A549 (cell line): ENCODE data around the gene DSCAML1. TPM values are rescaled to one million over a fixed set of nuclear protein-coding genes. Genes with fewer than 3 reads are reported as not detected.

ENCODE experiments used
- ATAC-seq, 2 experiments: fragments of 200-7000 bp in 1 of 2; fragments of >200 bp in 1 of 2; cut with Nextera tagmentation in 1 of 2; cut with Tn5 transposase in 1 of 2; 3 replicates each; pipeline versions ENCODE4 v1.8.0 to v1.9.1; 2018 to 2020; ENCODE audit warnings: mild to moderate bottlenecking in 1 of 2, moderate library complexity in 1 of 2
- CTCF ChIA-PET: fragments of 300-600 bp; sonication (Branson Sonifier 250); formaldehyde crosslinking; extraction: SDS; loops from one replicate; lab custom pipeline; 2021; ENCODE audit warnings: antibody characterized with exemption, inconsistent platforms; lab: Yijun Ruan, JAX
- POLR2A ChIA-PET: fragments of 350-600 bp; formaldehyde crosslinking; extraction: SDS; loops from one replicate; lab custom pipeline; 2021; ENCODE audit warnings: antibody characterized with exemption, inconsistent platforms; lab: Yijun Ruan, JAX
- DNase-seq, 2 experiments: peaks; one replicate each; pipeline versions ENCODE4 v3.0.0 to v3.0.0-alpha.2; 2011 to 2016; ENCODE audit warnings: low read depth in 1 of 2, low spot score in 1 of 2
- FAIRE-seq: peaks from 2 replicates; lab custom pipeline; 2011; peaks lifted over from hg19 to GRCh38; lab: Jason Lieb, UNC
- H3K27ac ChIP-seq, 2 experiments: fragments of >200 bp; sonication (Bioruptor Twin); formaldehyde crosslinking; 3 replicates each; pipeline ENCODE4 v1.5.1; 2016 to 2017
- H3K4me1 ChIP-seq: fragments of >200 bp; sonication (Bioruptor Twin); formaldehyde crosslinking; 3 replicates; pipeline ENCODE4 v1.6.1; 2016
- H3K4me2 ChIP-seq: fragments of >200 bp; sonication (Bioruptor Twin); formaldehyde crosslinking; 3 replicates; pipeline ENCODE4 v1.6.1; 2016
- H3K4me3 ChIP-seq: fragments of >200 bp; sonication (Bioruptor Twin); formaldehyde crosslinking; 3 replicates; pipeline ENCODE4 v1.5.1; 2016
- H3K9me3 ChIP-seq: fragments of >200 bp; sonication (Bioruptor Twin); formaldehyde crosslinking; 3 replicates; pipeline ENCODE4 v1.6.1; 2016
- ATOH8 ChIP-seq: fragments of 250-450 bp; sonication (Bioruptor Pico); IDR thresholded peaks from 2 replicates; pipeline ENCODE4 v1.5.0; 2020; ENCODE audit warnings: low read depth, mild to moderate bottlenecking, moderate library complexity
- CBX2 ChIP-seq: fragments of 200-600 bp; sonication (generic); IDR thresholded peaks from 2 replicates; pipeline ENCODE4 v1.6.1; 2016; ENCODE audit warnings: low read depth, mild to moderate bottlenecking, borderline replicate concordance
- CEBPB ChIP-seq, 2 experiments: fragments of >200 bp in 1 of 2; sonication (Bioruptor Twin) in 1 of 2; formaldehyde crosslinking in 1 of 2; IDR thresholded peaks; 2 replicates each; pipeline ENCODE4 v1.6.1; 2012 to 2016
- CHD2 ChIP-seq: fragments of 150-350 bp; IDR thresholded peaks from 2 replicates; pipeline ENCODE4 v1.6.1; 2014; ENCODE audit warnings: low read length; ENCODE audit not compliant: partially characterized antibody
- CHD4 ChIP-seq: fragments of 200-600 bp; sonication (generic); IDR thresholded peaks from 2 replicates; pipeline ENCODE4 v1.6.1; 2016; ENCODE audit warnings: antibody characterized with exemption, mild to moderate bottlenecking, borderline replicate concordance
- ESRRA ChIP-seq: fragments of 150-350 bp; IDR thresholded peaks from 2 replicates; pipeline ENCODE4 v1.6.1; 2014; ENCODE audit warnings: mild to moderate bottlenecking, low read length, borderline replicate concordance
- FOSB ChIP-seq: fragments of 250-450 bp; sonication (Bioruptor Pico); IDR thresholded peaks from 2 replicates; pipeline ENCODE4 v1.5.0; 2020; ENCODE audit warnings: mild to moderate bottlenecking, moderate library complexity
- FOSL2 ChIP-seq, 2 experiments: fragments of 450-650 bp in 1 of 2; fragments of >200 bp in 1 of 2; sonication (Bioruptor Twin) in 1 of 2; formaldehyde crosslinking; IDR thresholded peaks; 2 replicates each; pipeline versions ENCODE4 v1.5.0 to v1.6.1; 2016 to 2020; ENCODE audit warnings: mild to moderate bottlenecking in 1 of 2, moderate library complexity in 1 of 2
- GATA3 ChIP-seq: IDR thresholded peaks from 2 replicates; pipeline ENCODE4 v1.6.1; 2012; ENCODE audit warnings: borderline replicate concordance
- HDAC2 ChIP-seq: fragments of 200-600 bp; sonication (generic); IDR thresholded peaks from 2 replicates; pipeline ENCODE4 v1.6.1; 2016
- HEYL ChIP-seq: fragments of 250-450 bp; sonication (Bioruptor Pico); IDR thresholded peaks from 2 replicates; pipeline ENCODE4 v1.8.0; 2021; ENCODE audit warnings: mild to moderate bottlenecking, moderate library complexity
- HOXB13 ChIP-seq: fragments of 250-450 bp; sonication (Bioruptor Pico); IDR thresholded peaks from 2 replicates; pipeline ENCODE4 v1.5.0; 2020; ENCODE audit warnings: low read depth, mild to moderate bottlenecking, moderate library complexity
- HOXB5 ChIP-seq: fragments of 250-450 bp; sonication (Bioruptor Pico); IDR thresholded peaks from 2 replicates; pipeline ENCODE4 v1.5.0; 2020; ENCODE audit warnings: mild to moderate bottlenecking, moderate library complexity
- JUN ChIP-seq, 2 experiments: fragments of >200 bp; sonication (Bioruptor Twin); formaldehyde crosslinking; IDR thresholded peaks; 2 replicates in 1 of 2; 3 replicates in 1 of 2; pipeline ENCODE4 v1.6.1; 2016 to 2017
- JUNB ChIP-seq: fragments of >200 bp; sonication (Bioruptor Twin); formaldehyde crosslinking; IDR thresholded peaks from 2 replicates; pipeline ENCODE4 v1.6.1; 2016
- KDM1A ChIP-seq: fragments of 200-600 bp; sonication (generic); IDR thresholded peaks from 2 replicates; pipeline ENCODE4 v1.6.1; 2016; ENCODE audit warnings: low read depth, mild to moderate bottlenecking
- MAZ ChIP-seq: fragments of 150-350 bp; IDR thresholded peaks from 2 replicates; pipeline ENCODE4 v1.6.1; 2014; ENCODE audit warnings: antibody characterized with exemption, low read depth, low read length, borderline replicate concordance
- NPAS2 ChIP-seq: fragments of 250-450 bp; sonication (Bioruptor Pico); IDR thresholded peaks from 2 replicates; pipeline ENCODE4 v1.8.0; 2022; ENCODE audit warnings: mild to moderate bottlenecking, moderate library complexity, borderline replicate concordance
- NR3C1 ChIP-seq: fragments of >200 bp; sonication (Bioruptor Twin); formaldehyde crosslinking; IDR thresholded peaks from 3 replicates; pipeline ENCODE4 v1.6.1; 2017
- PBX3 ChIP-seq: IDR thresholded peaks from 2 replicates; pipeline ENCODE4 v1.6.1; 2012
- POLR2AphosphoS2 ChIP-seq: conservative IDR thresholded peaks from 2 replicates; pipeline ENCODE4 v1.6.1; 2012; ENCODE audit warnings: low read length, improper control_type of control experiment, inconsistent platforms
- RAD21 ChIP-seq, 2 experiments: fragments of >200 bp in 1 of 2; sonication (Bioruptor Twin) in 1 of 2; formaldehyde crosslinking in 1 of 2; IDR thresholded peaks in 1 of 2; conservative IDR thresholded peaks in 1 of 2; 2 replicates in 1 of 2; 3 replicates in 1 of 2; pipeline ENCODE4 v1.6.1; 2012 to 2018; ENCODE audit warnings: inconsistent platforms in 1 of 2
- RCOR1 ChIP-seq: fragments of 150-350 bp; IDR thresholded peaks from 2 replicates; pipeline ENCODE4 v1.6.1; 2014; ENCODE audit warnings: antibody characterized with exemption, low read length, low read depth
- TFCP2L1 ChIP-seq: fragments of 250-450 bp; sonication (Bioruptor Pico); IDR thresholded peaks from 2 replicates; pipeline ENCODE4 v1.5.0; 2021; ENCODE audit warnings: mild to moderate bottlenecking
- ZC3H11A ChIP-seq: fragments of 450-650 bp; IDR thresholded peaks from 2 replicates; pipeline ENCODE4 v1.6.1; 2014; ENCODE audit warnings: antibody characterized with exemption, mild to moderate bottlenecking
- ZNF302 ChIP-seq: fragments of 250-450 bp; sonication (Bioruptor Pico); IDR thresholded peaks from 2 replicates; pipeline ENCODE4 v1.9.0; 2021; ENCODE audit warnings: inconsistent platforms, mild to moderate bottlenecking, moderate library complexity
- ZSCAN20 ChIP-seq: fragments of 250-450 bp; sonication (Bioruptor Pico); IDR thresholded peaks from 2 replicates; pipeline ENCODE4 v1.8.0; 2022; ENCODE audit warnings: mild to moderate bottlenecking, moderate library complexity
- WGBS: methylation state at CpG from one replicate; pipeline ENCODE4 v1.1.6; 2017; ENCODE audit errors: missing lambda C conversion rate; 5-methylcytosine and 5-hydroxymethylcytosine counted together
- polyA plus RNA-seq, 4 experiments: library from polyadenylated mRNA; depleted of rRNA in 3 of 4; stranded (reverse); fragments of >200 nt; fragmentation: RNase III in 1 of 4; extraction: RNeasy Plus Mini Kit Qiagen cat#74134 plus additional on column Dnase treatment in 1 of 4; gene quantifications; 2 replicates in 3 of 4; 3 replicates in 1 of 4; pipeline ENCODE4 v1.2.3, GENCODE V29; 2011 to 2017
- TF ChIP-seq, protein P1 (sequence below): fragments of 150-350 bp; IDR thresholded peaks from 2 replicates; pipeline ENCODE4 v1.6.1; 2014; ENCODE audit warnings: low read depth, mild to moderate bottlenecking, low read length
- TF ChIP-seq, protein P2 (sequence below): fragments of >200 bp; sonication (Bioruptor Twin); formaldehyde crosslinking; IDR thresholded peaks from 2 replicates; pipeline ENCODE4 v1.6.1; 2016

DSCAML1 gene
- polyA plus RNA-seq, 2 of the 4 experiments (the other 2 are of a cell fraction), result 0.12 to 0.31 TPM

DNA sequence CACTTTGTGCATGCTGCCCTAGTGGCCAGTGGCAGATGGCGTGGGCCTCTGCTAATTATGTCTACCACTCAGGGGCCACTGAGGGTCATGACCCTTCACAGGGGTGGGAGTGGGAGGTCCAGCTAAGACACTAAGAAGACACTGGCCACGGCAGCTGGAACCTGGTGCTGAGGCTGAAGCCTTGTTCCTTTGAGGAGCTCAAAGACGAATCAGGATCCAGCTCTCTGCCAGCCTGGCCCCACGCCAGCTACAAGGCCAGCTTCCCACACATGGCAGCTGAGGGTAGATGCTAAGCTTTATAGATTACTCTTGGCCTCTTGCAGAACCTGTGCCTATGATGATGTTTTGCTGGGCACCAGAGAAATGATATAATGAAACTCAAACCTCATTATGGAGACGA lies 226.3 kb downstream of the DSCAML1 start:
- WGBS, result 82% methylated on average over 2 of the region's 5 CpGs
- Histone ChIP-seq H3K27ac (no peak overlapping the region), H3K9me3 (no peaks in the 10 kb centered on the region), H3K4me1 (no peaks in the 10 kb centered on the region), H3K4me3 (no peak overlapping the region), H3K4me2 (no peak overlapping the region)
- FAIRE-seq (no peak), DNase-seq (no peak), ATAC-seq (no peak)
- ChIA-PET CTCF (interaction anchor here (0.6 kb wide), 1 partner anchor 11 kb away, joined by 3 read pairs; no protein-coding TSS in a partner anchor), POLR2A (no interaction called here)
- TF ChIP-seq NR3C1 (no peak), PBX3 (no peak), TFCP2L1 (CRISPR knock-in tag) (no peak), CEBPB (IDR thresholded peaks at IDR 0.05) (no peak), FOSB (CRISPR knock-in tag) (no peak), RCOR1 (no peak), HOXB13 (no peak), KDM1A (no peak), JUN (IDR thresholded peaks at IDR 0.05) (no peak), ZSCAN20 (CRISPR knock-in tag) (no peak), ZNF302 (CRISPR knock-in tag) (no peak), CHD4 (no peak), CHD2 (no peak), HOXB5 (CRISPR knock-in tag) (no peak), ATOH8 (CRISPR knock-in tag) (no peak), CBX2 (no peak)

DNA sequence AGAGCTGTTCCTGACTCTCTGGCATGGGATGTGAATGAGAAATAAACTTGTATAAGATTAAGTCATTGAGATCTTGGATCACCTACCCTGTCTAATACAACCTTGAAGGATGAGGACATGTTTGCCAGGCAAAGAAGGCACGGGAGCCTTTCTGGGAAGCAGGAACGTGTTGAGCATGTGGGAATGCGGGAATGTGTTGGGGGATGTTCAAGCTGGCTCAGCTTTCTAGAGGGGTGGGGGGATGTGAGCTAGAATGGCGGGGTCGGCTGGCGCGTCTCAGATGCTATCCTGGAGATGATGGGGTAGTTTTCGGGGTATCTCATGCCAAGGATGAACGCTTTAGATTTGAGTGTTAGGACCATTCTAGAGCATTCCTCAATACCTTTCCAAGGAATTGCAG lies 227.1 kb downstream of the DSCAML1 start:
- DNase-seq, result no peak
- ChIA-PET CTCF (interaction anchor here (0.8 kb wide), 1 partner anchor 15 kb away, joined by 3 read pairs; no protein-coding TSS in a partner anchor), POLR2A (no interaction called here)
- no peak for FAIRE-seq
- no peak overlapping the region for H3K4me3 ChIP-seq
- TF ChIP-seq ZC3H11A (no peak), POLR2AphosphoS2 (no peak), TFCP2L1 (CRISPR knock-in tag) (no peak), HDAC2 (no peak), CHD2 (no peak), RAD21 (conservative IDR thresholded peaks at IDR 0.05 in 1 of 2, IDR thresholded peaks at IDR 0.05 in 1 of 2) (no peak)
- no peak overlapping the region for H3K4me2 ChIP-seq
- H3K9me3 ChIP-seq, result no peaks in the 10 kb centered on the region
- no peak for ATAC-seq
- H3K27ac ChIP-seq, result no peak overlapping the region
- H3K4me1 ChIP-seq, result no peaks in the 10 kb centered on the region
- WGBS, result 80% methylated on average over 9 of the region's 9 CpGs

DNA sequence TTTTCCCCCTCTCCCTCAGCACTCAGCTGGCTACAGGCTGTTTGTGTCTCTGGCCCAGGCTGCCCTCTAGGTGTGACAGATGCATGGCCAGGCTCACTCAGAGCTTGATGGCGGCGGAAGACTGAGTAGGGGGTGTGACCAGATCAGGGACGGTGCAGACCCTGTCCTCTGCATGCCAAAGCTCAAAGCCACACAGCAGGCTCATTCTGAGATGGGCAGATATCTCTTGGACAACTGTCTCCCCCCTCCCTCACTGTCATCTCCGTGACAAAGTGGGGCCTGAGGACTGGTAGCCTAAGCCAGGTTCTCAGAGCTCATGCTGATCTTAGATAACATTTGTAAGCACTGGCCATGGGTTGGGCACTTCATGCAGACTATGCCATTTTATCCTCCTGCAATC lies 231.3 kb downstream of the DSCAML1 start:
- no peak for TF ChIP-seq KDM1A
- TF ChIP-seq CBX2, result no peak
- TF ChIP-seq MAZ, result no peak
- TF ChIP-seq HEYL (CRISPR knock-in tag), result no peak
- TF ChIP-seq CEBPB (IDR thresholded peaks at IDR 0.05), result no peak
- no peak for TF ChIP-seq RCOR1
- TF ChIP-seq, protein P1, sequence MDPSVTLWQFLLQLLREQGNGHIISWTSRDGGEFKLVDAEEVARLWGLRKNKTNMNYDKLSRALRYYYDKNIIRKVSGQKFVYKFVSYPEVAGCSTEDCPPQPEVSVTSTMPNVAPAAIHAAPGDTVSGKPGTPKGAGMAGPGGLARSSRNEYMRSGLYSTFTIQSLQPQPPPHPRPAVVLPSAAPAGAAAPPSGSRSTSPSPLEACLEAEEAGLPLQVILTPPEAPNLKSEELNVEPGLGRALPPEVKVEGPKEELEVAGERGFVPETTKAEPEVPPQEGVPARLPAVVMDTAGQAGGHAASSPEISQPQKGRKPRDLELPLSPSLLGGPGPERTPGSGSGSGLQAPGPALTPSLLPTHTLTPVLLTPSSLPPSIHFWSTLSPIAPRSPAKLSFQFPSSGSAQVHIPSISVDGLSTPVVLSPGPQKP, result no peak
- TF ChIP-seq HDAC2, result no peak
- TF ChIP-seq GATA3, result no peak
- no peak for TF ChIP-seq POLR2AphosphoS2
- no peak for TF ChIP-seq ESRRA
- TF ChIP-seq NPAS2 (CRISPR knock-in tag), result no peak
- no peak for TF ChIP-seq JUNB
- no peak for TF ChIP-seq FOSL2 (IDR thresholded peaks at IDR 0.05)
- no peak for TF ChIP-seq FOSL2 (CRISPR knock-in tag; IDR thresholded peaks at IDR 0.05)
- TF ChIP-seq, protein P2, sequence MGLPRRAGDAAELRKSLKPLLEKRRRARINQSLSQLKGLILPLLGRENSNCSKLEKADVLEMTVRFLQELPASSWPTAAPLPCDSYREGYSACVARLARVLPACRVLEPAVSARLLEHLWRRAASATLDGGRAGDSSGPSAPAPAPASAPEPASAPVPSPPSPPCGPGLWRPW, result no peak
- no peaks in the 10 kb centered on the region for H3K9me3 ChIP-seq
- DNase-seq, result no peak
- POLR2A ChIA-PET, result no interaction called here
- ATAC-seq, result no peak
- H3K4me3 ChIP-seq, result no peak overlapping the region
- FAIRE-seq, result no peak
- no peaks in the 10 kb centered on the region for H3K4me1 ChIP-seq
- CTCF ChIA-PET, result no interaction called here
- H3K27ac ChIP-seq, result no peak overlapping the region
- WGBS, result 62% methylated on average over 3 of the region's 4 CpGs
- no peak overlapping the region for H3K4me2 ChIP-seq
